ENCODE measurements around the gene FZD7. TPM values are rescaled to one million over a fixed set of nuclear protein-coding genes. Genes with fewer than 3 reads are reported as not detected.

The FZD7 gene
- total RNA-seq (ENCODE audit: low replicate concordance), result 8.0 and 10.4 TPM in 2 replicates

DNA sequence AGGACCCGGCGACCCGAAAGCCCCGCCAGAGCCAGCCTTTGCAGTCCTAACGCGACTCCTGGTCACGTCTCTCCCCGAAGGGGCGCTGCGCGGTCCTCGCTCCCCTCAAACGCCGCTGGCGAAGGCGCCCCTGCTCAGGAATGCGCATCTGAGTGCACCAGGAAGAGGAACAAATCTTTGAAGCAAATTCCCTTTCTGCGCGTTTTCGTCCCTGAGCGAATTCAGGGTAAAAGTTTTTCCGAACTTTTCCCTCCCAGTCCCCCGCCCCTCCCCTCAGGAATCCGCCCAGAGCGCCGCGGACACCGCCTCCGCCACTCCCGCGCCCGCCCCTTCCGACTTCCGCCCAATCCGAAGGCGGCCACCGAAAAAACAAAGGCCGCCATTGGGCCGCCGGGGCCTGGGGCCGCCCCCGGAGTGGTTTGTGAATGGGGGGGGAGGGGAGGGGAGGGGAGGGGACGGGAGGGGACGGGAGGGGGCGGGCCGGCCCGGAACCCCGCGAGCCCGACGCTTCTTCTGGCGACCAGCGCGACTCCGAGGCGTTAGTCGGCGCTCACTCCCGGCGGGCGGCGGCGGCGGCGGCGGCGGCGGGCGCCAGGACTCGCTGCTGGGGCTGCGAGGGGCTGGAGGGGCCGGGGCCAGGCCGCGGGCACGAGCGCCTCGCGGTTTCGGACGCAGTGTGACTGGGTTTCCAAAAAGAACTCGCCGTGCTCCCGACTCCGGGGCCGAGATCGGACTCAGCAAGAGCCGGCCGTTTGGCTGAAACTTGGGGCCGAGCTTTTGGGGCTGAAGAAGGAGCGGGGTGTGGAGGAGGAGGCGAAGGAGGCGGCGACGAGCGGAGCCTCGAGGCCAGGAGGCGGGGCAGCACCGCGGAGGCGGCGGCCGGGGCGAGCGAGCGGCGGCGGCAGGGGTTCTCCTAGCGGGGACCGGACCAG is at the start of gene FZD7:
FZD7 (plus strand) TSS at position 539 of the 932 bp plus-strand sequence. CDS start 793 bp downstream, outside the sequence.

DNA sequence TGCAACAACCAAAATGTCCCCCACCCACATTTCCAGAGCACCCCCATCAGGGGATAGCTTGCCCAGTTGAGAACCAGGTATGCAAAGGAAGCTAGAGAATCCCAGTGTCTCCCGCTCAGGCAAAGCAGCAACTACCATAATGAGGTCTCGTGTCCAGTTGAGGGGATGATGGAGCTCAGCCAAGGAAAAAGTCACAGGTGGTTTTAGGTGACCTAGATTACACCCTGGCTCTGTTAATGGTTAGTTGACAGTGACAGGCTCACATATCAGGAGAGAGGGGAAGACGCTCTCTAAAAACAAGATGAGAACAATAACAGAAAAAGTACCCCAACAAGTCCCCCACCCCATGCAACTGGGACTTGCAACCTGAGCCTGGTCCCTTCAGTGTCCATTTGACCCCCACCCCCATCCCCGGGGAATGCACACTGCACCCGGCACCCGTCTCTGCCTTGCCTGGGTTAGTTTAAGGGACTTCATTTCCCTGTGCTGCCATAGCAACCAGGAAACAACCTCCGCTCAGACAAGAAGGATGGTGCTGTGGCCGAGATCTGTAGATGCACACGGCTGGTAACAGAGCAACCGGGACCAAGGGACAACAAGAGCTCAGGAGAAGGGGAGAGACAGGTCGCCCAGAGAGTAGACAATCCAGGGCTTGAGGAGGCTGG is 39.2 kb downstream of the FZD7 start, which contains the start of gene KIAA2012:
KIAA2012 (plus strand) TSS at position 519 of the 665 bp plus-strand sequence. CDS start 373 bp downstream, outside the sequence.

Other genes with a start within 250 kb of the FZD7 start
- 0.08 and 0.23 TPM in 2 replicates for gene CDK15, start 227.3 kb upstream of the FZD7 start, total RNA-seq (ENCODE audit: low replicate concordance)
- gene KIAA2012, start 39.4 kb downstream of the FZD7 start, total RNA-seq (ENCODE audit: low replicate concordance), result under 0.01 TPM in 1 of 2 replicates, not detected in the other
- gene SUMO1, start 204.7 kb downstream of the FZD7 start, total RNA-seq (ENCODE audit: low replicate concordance), result 66.5 and 104 TPM in 2 replicates
- gene NOP58, start 231.9 kb downstream of the FZD7 start, total RNA-seq (ENCODE audit: low replicate concordance), result 33.9 and 40.1 TPM in 2 replicates